Neuron (in vitro differentiated cells): ENCODE data around the gene CCRL2.
"Not testable (repeated sequence)": the region's sequence is repeated elsewhere in the genome, so short reads cannot be mapped to it uniquely, and the experiment has no call there.

Source experiments
- H2AFZ ChIP-seq: one replicate; pipeline ENCODE4 v1.6.1; 2013; ENCODE audit warnings: low read depth, mild to moderate bottlenecking, inconsistent platforms, low read length, moderate library complexity
- H3K27me3 ChIP-seq: one replicate; pipeline ENCODE4 v1.6.1; 2013; ENCODE audit warnings: low read length; ENCODE audit not compliant: insufficient read depth
- H3K36me3 ChIP-seq: one replicate; pipeline ENCODE4 v1.6.1; 2013; ENCODE audit warnings: low read length; ENCODE audit not compliant: insufficient read depth
- H3K4me1 ChIP-seq: one replicate; pipeline ENCODE4 v1.6.1; 2013; ENCODE audit warnings: low read length; ENCODE audit not compliant: insufficient read depth
- H3K4me3 ChIP-seq: 2 replicates; pipeline ENCODE4 v1.5.1; 2013; ENCODE audit warnings: mild to moderate bottlenecking, low read length, moderate library complexity
- H3K9me3 ChIP-seq: one replicate; pipeline ENCODE4 v1.6.1; 2013; ENCODE audit warnings: low read length

The CCRL2 gene

DNA sequence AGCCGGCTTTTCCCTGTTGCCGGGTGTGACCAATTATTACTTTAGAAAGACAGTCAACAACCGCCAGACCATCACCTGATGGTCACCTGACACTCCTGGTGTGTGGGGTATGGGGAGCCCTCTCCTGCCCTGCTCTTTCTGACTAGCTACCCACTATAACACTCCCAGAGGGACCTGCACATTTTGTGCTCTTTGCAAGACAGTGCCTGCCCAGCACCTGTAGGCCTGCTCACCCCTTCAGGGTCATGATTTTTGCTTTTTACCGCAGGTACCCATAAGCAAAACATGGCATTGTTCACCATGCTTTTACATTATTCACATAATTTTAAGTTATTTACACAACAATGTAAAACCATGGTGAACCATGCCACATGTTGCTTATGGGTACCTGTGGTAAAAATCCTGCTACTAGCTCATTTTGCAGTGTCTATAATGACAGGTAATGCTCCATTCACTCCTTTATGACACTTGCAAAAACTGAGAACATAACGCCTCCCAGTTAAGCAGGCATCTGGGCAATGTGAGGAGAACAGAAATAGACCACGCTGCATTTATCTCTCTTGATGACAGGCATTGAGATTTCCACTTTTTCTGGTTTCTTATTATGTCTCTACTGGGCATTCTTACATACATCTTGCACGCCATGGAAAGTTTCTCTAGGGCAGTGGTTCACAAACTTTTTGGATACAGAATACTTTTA lies 9.9 kb downstream of the CCRL2 start:
- H3K4me1 ChIP-seq = no peaks in the 10 kb centered on the region
- no peak overlapping the region for H2AFZ ChIP-seq
- H3K27me3 ChIP-seq = no peaks in the 10 kb centered on the region
- H3K9me3 ChIP-seq = no peaks in the 10 kb centered on the region
- no peaks in the 10 kb centered on the region for H3K36me3 ChIP-seq
- no peak overlapping the region for H3K4me3 ChIP-seq

DNA sequence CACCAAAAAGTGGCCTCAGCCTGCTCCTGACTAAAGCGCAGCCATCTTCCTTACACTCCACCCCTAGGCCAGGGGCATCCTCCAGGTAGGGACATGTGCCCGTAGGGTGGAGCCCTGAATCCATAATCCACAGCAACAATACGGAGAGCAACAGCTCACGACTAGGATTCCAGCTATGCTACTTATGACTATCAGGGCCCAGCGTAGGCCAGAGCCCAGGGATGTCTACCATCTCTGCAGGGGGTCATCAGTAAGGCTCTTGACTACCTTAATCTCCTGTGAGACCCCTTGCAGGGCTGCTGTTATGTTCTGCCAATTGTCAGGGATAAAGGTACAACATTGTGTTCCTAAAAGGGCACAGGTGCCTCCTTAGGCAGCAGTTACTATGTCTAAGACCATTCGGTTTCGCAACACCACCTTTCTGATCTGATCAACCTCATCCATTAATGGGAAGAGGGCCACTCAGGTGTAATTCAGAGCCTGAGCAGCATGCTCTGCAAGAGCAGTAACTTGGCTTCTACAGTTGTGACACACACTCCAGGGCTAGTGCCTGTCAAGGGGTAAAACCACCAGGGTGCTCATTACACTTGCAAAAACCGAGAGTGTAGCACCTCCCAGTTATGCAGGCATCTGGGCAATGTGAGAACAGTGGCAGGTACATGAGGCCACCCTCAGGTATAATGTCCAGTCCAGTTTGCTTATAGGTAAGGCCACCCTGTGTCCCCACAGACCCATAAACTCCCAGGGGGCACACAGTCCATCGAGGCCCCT lies 11.0 kb downstream of the CCRL2 start:
- no peaks in the 10 kb centered on the region for H3K9me3 ChIP-seq
- H3K27me3 ChIP-seq = no peaks in the 10 kb centered on the region
- no peaks in the 10 kb centered on the region for H3K36me3 ChIP-seq
- H3K4me3 ChIP-seq = no peak overlapping the region
- no peaks in the 10 kb centered on the region for H3K4me1 ChIP-seq
- H2AFZ ChIP-seq = no peak overlapping the region

GRCh38 chr3:46419816-46420215 lies 12.8 kb downstream of the CCRL2 start:
- Histone ChIP-seq H3K4me3 (no peak overlapping the region), H3K4me1 (no peaks in the 10 kb centered on the region), H2AFZ (no peak overlapping the region), H3K27me3 (no peaks in the 10 kb centered on the region), H3K36me3 (no peaks in the 10 kb centered on the region), H3K9me3 (no peaks in the 10 kb centered on the region)

DNA sequence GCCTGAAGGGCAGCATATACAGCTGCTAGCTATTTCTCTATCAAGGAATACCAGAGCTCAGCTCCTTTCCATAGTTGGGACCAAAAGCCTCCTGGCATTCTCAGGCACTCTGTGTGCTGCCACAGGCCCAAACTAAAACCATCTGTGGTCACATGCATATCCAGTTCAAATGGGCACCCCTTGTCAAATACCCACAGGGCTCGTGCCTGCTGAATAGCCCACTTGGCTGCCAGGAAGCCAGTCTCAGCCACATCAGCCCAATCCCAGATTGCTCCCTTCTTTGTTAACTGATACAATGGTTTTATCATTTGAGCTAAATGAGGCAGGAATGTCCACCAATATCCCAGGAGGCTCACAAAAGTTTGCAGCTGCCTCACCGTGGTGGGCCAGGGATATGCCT lies 13.9 kb downstream of the CCRL2 start:
- no peak overlapping the region for H2AFZ ChIP-seq
- H3K4me1 ChIP-seq = no peaks in the 10 kb centered on the region
- H3K27me3 ChIP-seq = no peaks in the 10 kb centered on the region
- no peaks in the 10 kb centered on the region for H3K9me3 ChIP-seq
- no peaks in the 10 kb centered on the region for H3K36me3 ChIP-seq
- no peak overlapping the region for H3K4me3 ChIP-seq

- no peaks in the 10 kb centered on the region for H3K4me1 ChIP-seq
- no peaks in the 10 kb centered on the region for H3K9me3 ChIP-seq
- no peaks in the 10 kb centered on the region for H3K36me3 ChIP-seq
- no peak overlapping the region for H2AFZ ChIP-seq
- no peak overlapping the region for H3K4me3 ChIP-seq
- no peaks in the 10 kb centered on the region for H3K27me3 ChIP-seq
Measured at GRCh38 chr3:46422617-46423016, 15.6 kb downstream of the CCRL2 start.

- Histone ChIP-seq H3K36me3 (no peaks in the 10 kb centered on the region), H3K4me1 (no peaks in the 10 kb centered on the region), H2AFZ (no peak overlapping the region), H3K27me3 (no peaks in the 10 kb centered on the region), H3K4me3 (no peak overlapping the region), H3K9me3 (no peaks in the 10 kb centered on the region)
Measured at GRCh38 chr3:46423588-46423987, 16.5 kb downstream of the CCRL2 start.

- H3K9me3 ChIP-seq, H3K27me3 ChIP-seq, H3K36me3 ChIP-seq, H3K4me1 ChIP-seq, H3K4me3 ChIP-seq, H2AFZ ChIP-seq: not testable (repeated sequence)
Measured at GRCh38 chr3:46426476-46426875, 19.4 kb downstream of the CCRL2 start.

DNA sequence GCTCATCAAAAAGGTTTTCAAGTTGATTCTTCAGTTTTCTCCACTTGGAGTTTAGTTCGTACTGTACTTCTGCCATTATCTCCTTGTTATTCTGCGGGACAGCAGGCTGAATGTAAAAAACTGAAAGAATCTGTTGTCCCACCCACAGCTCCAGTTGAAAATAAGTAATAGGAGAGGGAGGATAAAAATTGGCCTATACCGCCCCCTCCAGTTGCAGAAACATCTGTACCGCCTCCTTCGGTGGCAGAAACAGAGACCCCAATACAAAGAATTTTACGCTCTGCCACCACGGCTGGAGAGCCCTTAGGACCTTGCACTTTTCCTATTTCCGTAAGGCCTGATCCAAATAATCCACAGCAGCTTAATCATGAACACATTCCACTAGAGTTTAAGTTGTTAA lies 20.3 kb downstream of the CCRL2 start:
- H3K27me3 ChIP-seq, H2AFZ ChIP-seq, H3K9me3 ChIP-seq, H3K4me1 ChIP-seq, H3K36me3 ChIP-seq, H3K4me3 ChIP-seq: not testable (repeated sequence)

GRCh38 chr3:46427916-46428833 lies 21.1 kb downstream of the CCRL2 start:
- H3K4me3 ChIP-seq = no peak overlapping the region

GRCh38 chr3:46429250-46429649 lies 22.2 kb downstream of the CCRL2 start:
- Histone ChIP-seq H3K4me1 (no peaks in the 10 kb centered on the region), H2AFZ (no peak overlapping the region), H3K27me3 (no peaks in the 10 kb centered on the region), H3K4me3 (no peak overlapping the region), H3K36me3 (no peaks in the 10 kb centered on the region), H3K9me3 (no peaks in the 10 kb centered on the region)

More at GRCh38 chr3:46427916-46428833, 21.1 kb downstream of the CCRL2 start:
- H3K27me3 ChIP-seq = no peaks in the 10 kb centered on the region
- no peaks in the 10 kb centered on the region for H3K4me1 ChIP-seq
- H3K9me3 ChIP-seq = no peaks in the 10 kb centered on the region
- H2AFZ ChIP-seq = no peak overlapping the region
- H3K36me3 ChIP-seq = no peaks in the 10 kb centered on the region

GRCh38 chr3:46429671-46430070 lies 22.6 kb downstream of the CCRL2 start:
- Histone ChIP-seq H3K9me3 (no peaks in the 10 kb centered on the region), H3K36me3 (no peaks in the 10 kb centered on the region), H3K27me3 (no peaks in the 10 kb centered on the region), H3K4me1 (no peaks in the 10 kb centered on the region), H2AFZ (no peak overlapping the region), H3K4me3 (no peak overlapping the region)

DNA sequence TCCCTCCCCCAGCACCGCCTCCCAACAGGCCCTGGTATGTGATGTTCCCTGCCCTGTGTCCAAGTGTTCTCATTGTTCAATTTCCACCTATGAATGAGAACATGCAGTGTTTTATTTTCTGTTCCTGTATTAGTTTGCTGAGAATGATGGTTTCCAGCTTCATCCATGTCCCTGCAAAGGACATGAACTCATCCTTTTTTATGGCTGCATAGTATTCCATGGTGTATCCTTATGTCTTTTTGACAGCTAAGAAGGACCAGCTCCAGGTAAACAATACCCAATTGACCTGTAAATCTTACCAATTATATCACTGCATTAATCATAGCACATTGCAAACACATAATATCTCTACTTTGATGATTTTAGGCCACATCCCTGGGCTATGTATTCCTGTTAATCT lies 23.8 kb downstream of the CCRL2 start:
- H3K4me1 ChIP-seq, H2AFZ ChIP-seq: not testable (repeated sequence)

DNA sequence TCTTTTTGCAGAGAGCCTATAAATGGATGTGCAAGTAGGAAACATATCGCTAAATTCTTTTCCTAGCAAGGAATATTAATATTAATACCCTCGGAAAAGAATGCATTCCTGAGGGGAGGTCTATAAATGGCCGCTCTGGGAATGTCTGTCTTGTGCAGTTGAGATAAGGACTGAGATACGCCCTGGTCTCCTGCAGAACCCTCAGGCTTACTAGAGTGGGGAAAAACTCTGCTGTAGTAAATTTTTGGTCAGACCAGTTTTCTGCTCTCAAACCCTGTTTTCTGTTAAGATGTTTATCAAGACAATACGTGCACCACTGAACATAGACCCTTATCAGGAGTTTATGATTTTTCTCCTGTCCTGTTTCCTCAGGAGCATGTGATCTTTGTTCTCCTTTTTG lies 24.8 kb downstream of the CCRL2 start:
- H3K9me3 ChIP-seq, H3K36me3 ChIP-seq, H3K4me3 ChIP-seq, H3K4me1 ChIP-seq, H2AFZ ChIP-seq, H3K27me3 ChIP-seq: not testable (repeated sequence)

More for the DNA sequence above, 23.8 kb downstream of the CCRL2 start:
- not testable (repeated sequence) for H3K36me3 ChIP-seq, H3K4me3 ChIP-seq, H3K9me3 ChIP-seq, H3K27me3 ChIP-seq
